Measurements from ENCODE around the gene MCRIP2.

Gene MCRIP2

DNA sequence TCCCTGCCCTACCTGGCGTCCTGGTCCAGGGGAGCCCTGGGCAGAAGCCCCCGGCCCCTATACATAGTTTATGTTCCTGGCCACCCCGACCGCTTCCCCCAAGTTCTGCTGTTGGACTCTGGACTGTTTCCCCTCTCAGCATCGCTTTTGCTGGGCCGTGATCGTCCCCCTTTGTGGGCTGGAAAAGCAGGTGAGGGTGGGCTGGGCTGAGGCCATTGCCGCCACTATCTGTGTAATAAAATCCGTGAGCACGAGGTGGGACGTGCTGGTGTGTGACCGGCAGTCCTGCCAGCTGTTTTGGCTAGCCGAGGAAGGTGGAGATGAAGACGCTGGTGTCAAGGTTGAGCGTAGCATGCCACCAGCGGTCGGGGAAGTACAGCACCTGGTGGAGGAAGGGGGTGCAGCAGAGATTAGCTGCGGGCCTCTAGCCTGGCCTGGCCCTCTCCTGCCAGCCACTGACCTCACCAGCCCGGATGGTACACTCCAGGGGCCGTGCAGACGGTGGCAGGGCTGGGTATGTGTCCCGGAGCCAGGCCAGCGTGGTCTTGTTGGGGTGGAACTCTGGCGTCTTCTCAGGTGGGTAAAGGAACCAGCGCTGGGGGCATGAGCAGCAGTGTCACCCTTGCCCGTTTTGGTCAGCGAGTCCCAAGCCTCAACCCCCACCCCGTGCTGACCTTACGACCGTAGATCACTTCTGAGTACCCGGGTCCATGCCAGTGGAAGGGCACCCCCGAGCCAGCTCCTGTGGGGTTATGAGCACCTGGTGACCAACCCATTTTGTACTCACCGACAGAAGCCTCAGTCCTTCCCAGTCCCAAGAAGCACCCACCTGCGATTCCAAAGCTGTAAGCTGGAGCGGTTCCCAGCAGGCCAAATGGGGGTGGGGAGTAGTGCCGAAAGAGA lies 41.1 kb downstream of the MCRIP2 start:
- Histone ChIP-seq H3K27me3 (replicated peaks; ENCODE audit: insufficient read depth, low read length) (no peaks in the 10 kb centered on the region), H3K4me3 (ENCODE audit: low read length) (peak overlapping the region; percentile 61; the same call in 1 of the 2 replicates), H3K4me2 (ENCODE audit: low read depth, low read length) (peak overlapping the region; percentile 70; the same call in 1 of the 2 replicates), H3K79me2 (ENCODE audit: low read length) (peaks cover 32% of the 10 kb centered on the region), H3K4me1 (ENCODE audit: low read length) (peaks cover 8% of the 10 kb centered on the region; the same call in 1 of the 2 replicates), H3K9me2 (replicated peaks; ENCODE audit: insufficient read depth, low read length) (no peaks in the 10 kb centered on the region), H3K9me3 (replicated peaks; ENCODE audit: insufficient read depth, low read length) (no peaks in the 10 kb centered on the region), H2AFZ (ENCODE audit: low read length) (no peak overlapping the region), H3K36me3 (replicated peaks; ENCODE audit: insufficient read depth, low read length) (no peaks in the 10 kb centered on the region), H3K9ac (ENCODE audit: low read length) (no peak overlapping the region), H4K20me1 (ENCODE audit: insufficient read depth, low read length) (no peaks in the 10 kb centered on the region), H3F3A (ENCODE audit: insufficient read depth, low read length) (0 out of 2 replicates have a peak, but pooled peaks cover 4% of the 10 kb centered on the region), H3K27ac (ENCODE audit: low read length) (no peak overlapping the region)
- TF ChIP-seq EZH2 (optimal IDR thresholded peaks at IDR 0.05; ENCODE audit: low read depth, low read length) (no peak), EZH2phosphoT487 (IDR thresholded peaks at IDR 0.05; ENCODE audit: low read length) (no peak)
- no peak for DNase-seq

DNA sequence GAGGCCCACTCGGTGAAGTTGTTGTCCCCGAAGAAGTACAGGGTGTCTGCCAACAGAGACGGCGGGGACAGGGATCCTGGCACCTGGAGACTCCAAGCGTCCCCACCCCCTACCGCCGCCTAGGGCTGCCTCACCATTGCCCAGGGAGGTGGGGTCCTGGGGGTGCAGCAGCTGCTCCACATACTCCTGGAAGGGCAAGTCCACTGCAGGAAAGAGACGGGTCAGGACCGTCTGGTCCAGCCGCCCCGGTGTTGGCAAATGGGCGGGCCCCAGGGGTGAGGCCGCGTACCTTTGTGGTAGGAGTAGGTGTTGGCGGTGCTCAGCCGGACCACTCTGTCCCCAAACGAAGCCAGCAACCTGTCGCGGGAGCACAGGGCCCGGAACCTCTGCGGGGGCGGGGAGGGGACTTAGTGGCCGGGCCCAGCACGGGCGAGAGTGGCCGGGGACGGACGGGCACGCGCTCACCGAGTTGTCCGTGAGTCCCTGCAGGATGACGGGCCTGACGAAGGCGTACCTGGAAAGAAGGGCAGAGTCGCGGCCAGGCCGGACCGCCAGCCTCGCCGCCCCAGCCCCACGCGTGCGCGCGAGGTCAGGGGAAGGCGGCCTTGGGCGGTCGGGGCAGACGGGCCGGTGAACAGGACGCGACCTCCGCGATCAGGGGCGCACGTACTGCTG lies 41.9 kb downstream of the MCRIP2 start:
- no peaks in the 10 kb centered on the region for H3K9me2 ChIP-seq (replicated peaks; ENCODE audit: insufficient read depth, low read length)
- no peak for TF ChIP-seq CTCF (IDR thresholded peaks at IDR 0.05; ENCODE audit: low read length)
- no peak for TF ChIP-seq EZH2 (optimal IDR thresholded peaks at IDR 0.05; ENCODE audit: low read depth, low read length)
- no peak for TF ChIP-seq EZH2phosphoT487 (IDR thresholded peaks at IDR 0.05; ENCODE audit: low read length)
- no peak overlapping the region for H3K27ac ChIP-seq (ENCODE audit: low read length)
- H3K79me2 ChIP-seq (ENCODE audit: low read length), result peaks cover 34% of the 10 kb centered on the region
- peak overlapping the region; percentile 32; the same call in 1 of the 2 replicates for H3K9ac ChIP-seq (ENCODE audit: low read length)
- no peaks in the 10 kb centered on the region for H3K9me3 ChIP-seq (replicated peaks; ENCODE audit: insufficient read depth, low read length)
- 0 out of 2 replicates have a peak, but pooled peaks cover 4% of the 10 kb centered on the region for H3F3A ChIP-seq (ENCODE audit: insufficient read depth, low read length)
- no peaks in the 10 kb centered on the region for H4K20me1 ChIP-seq (ENCODE audit: insufficient read depth, low read length)
- H3K4me1 ChIP-seq (ENCODE audit: low read length), result peaks cover 8% of the 10 kb centered on the region; the same call in 1 of the 2 replicates
- H3K4me3 ChIP-seq (ENCODE audit: low read length), result peak overlapping the region; percentile 61
- DNase-seq, result no peak
- H3K36me3 ChIP-seq (replicated peaks; ENCODE audit: insufficient read depth, low read length), result no peaks in the 10 kb centered on the region
- H3K4me2 ChIP-seq (ENCODE audit: low read depth, low read length), result peak overlapping the region; percentile 70
- no peaks in the 10 kb centered on the region for H3K27me3 ChIP-seq (replicated peaks; ENCODE audit: insufficient read depth, low read length)
- H2AFZ ChIP-seq (ENCODE audit: low read length), result no peak overlapping the region

GRCh38 chr16:684071-684794 lies 42.6 kb downstream of the MCRIP2 start, which contains the start of gene JMJD8:
Gene JMJD8, minus strand, starts transcription at chr16:684334. Its CDS starts 15 bp downstream, at chr16:684319.
- H3K79me2 ChIP-seq (ENCODE audit: low read length), result peaks cover 40% of the 10 kb centered on the region
- peak; percentile 90 for DNase-seq
- H3K27ac ChIP-seq (ENCODE audit: low read length), result peak within 1 kb of the TSS; percentile 29; the same call in 1 of the 2 replicates
- no peak within 1 kb of the TSS for H2AFZ ChIP-seq (ENCODE audit: low read length)
- no peaks in the 10 kb centered on the region for H3K9me3 ChIP-seq (replicated peaks; ENCODE audit: insufficient read depth, low read length)
- H3F3A ChIP-seq (ENCODE audit: insufficient read depth, low read length), result 0 out of 2 replicates have a peak, but pooled peaks cover 4% of the 10 kb centered on the region
- no peaks in the 10 kb centered on the region for H3K27me3 ChIP-seq (replicated peaks; ENCODE audit: insufficient read depth, low read length)
- H3K4me2 ChIP-seq (ENCODE audit: low read depth, low read length), result peak within 1 kb of the TSS; percentile 70
- no peaks in the 10 kb centered on the region for H3K9me2 ChIP-seq (replicated peaks; ENCODE audit: insufficient read depth, low read length)
- no peaks in the 10 kb centered on the region for H4K20me1 ChIP-seq (ENCODE audit: insufficient read depth, low read length)
- peaks cover 9% of the 10 kb centered on the region for H3K4me1 ChIP-seq (ENCODE audit: low read length)
- H3K36me3 ChIP-seq (replicated peaks; ENCODE audit: insufficient read depth, low read length), result no peaks in the 10 kb centered on the region
- TF ChIP-seq EZH2 (optimal IDR thresholded peaks at IDR 0.05; ENCODE audit: low read depth, low read length) (no peak), EZH2phosphoT487 (IDR thresholded peaks at IDR 0.05; ENCODE audit: low read length) (no peak), CTCF (IDR thresholded peaks at IDR 0.05; ENCODE audit: low read length) (no peak)
- peak within 1 kb of the TSS; percentile 61 for H3K4me3 ChIP-seq (ENCODE audit: low read length)
- peak within 1 kb of the TSS; percentile 32; the same call in 1 of the 2 replicates for H3K9ac ChIP-seq (ENCODE audit: low read length)
